ENCODE data around the gene MLH1. TPM values are rescaled to one million over a fixed set of nuclear protein-coding genes. Genes with fewer than 3 reads are reported as not detected.

Gene MLH1
- total RNA-seq, 4 donors from 2014 or later = 19.4 to 38.0 (median 27.8) TPM

- Histone ChIP-seq H3K4me1 (no peaks in the 10 kb centered on the region), H3K9me3 (no peaks in the 10 kb centered on the region), H3K36me3 (peaks cover 0 to 68% (median 23%) of the 10 kb centered on the region in 4 donors), H3K4me3 (no peak overlapping the region), H3K27me3 (no peaks in the 10 kb centered on the region), H3K27ac (no peak overlapping the region)
- DNase-seq = no peak
- intact Hi-C loops (cut with DNase I; ENCODE audit: low total_unique reads) (no loop called here), in situ Hi-C loops (cut with MboI; ENCODE audit: low pct_ligation_motif_present in 1 of 4, low pct_unique_long_range_greater_than_20kb in 1 of 4, low sequenced_read_pairs in 3 of 4) (no loop called here)
- TF ChIP-seq POLR2A (IDR thresholded peaks at IDR 0.05) (no peak), EP300 (IDR thresholded peaks at IDR 0.05; ENCODE audit: low read depth) (no peak), CTCF (IDR thresholded peaks at IDR 0.05) (no peak), POLR2AphosphoS5 (IDR thresholded peaks at IDR 0.05) (no peak)
- WGBS, 2 donors (ENCODE audit: low coverage in 1 of 2) = 97% methylated on average over 8 of the region's 8 CpGs; no CpG with 5 or more reads in 1 of the 2 donors
Measured at GRCh38 chr3:37016903-37017302, 23.6 kb downstream of the MLH1 start.

DNA sequence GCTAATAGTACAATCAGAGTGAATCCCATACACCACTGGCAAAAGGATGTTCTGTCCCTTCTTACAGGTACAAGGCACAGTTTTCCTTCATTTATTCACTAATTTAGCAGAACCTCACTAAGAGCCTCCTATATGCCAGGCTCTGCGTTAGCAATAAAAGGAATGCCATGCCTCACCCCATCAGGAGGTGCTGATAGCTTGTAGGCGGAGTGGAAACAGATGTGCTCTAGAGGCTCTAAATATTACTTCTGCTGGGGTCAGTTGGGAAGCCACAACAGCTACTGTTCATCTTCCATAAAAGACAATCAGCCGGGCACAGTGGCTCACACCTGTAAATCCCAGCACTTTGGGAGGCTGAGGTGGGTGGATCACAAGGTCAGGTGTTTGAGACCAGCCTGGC is 24.4 kb downstream of the MLH1 start:
- WGBS, 2 donors (ENCODE audit: low coverage in 1 of 2) = 100% methylated on average over 3 of the region's 3 CpGs; no CpG with 5 or more reads in 1 of the 2 donors
- no peak for DNase-seq

GRCh38 chr3:37024092-37024491 is 30.8 kb downstream of the MLH1 start:
- no peaks in the 10 kb centered on the region for H3K9me3 ChIP-seq
- no peak overlapping the region for H3K4me3 ChIP-seq
- H3K27me3 ChIP-seq = no peaks in the 10 kb centered on the region
- intact Hi-C loops (cut with DNase I; ENCODE audit: low total_unique reads) (no loop called here), in situ Hi-C loops (cut with MboI; ENCODE audit: low pct_ligation_motif_present in 1 of 4, low pct_unique_long_range_greater_than_20kb in 1 of 4, low sequenced_read_pairs in 3 of 4) (loop anchor here in 2 of 4 donors (10.0 kb wide), 1 partner anchor 191 kb away; no protein-coding TSS in a partner anchor)
- H3K27ac ChIP-seq = no peak overlapping the region
- 81 to 93% methylated on average over 2 of the region's 2 CpGs for WGBS, 2 donors (ENCODE audit: low coverage in 1 of 2)
- no peak for TF ChIP-seq POLR2A (IDR thresholded peaks at IDR 0.05)
- peak; percentile 22 to 48 (median 40) for TF ChIP-seq CTCF (IDR thresholded peaks at IDR 0.05)
- H3K4me1 ChIP-seq = no peaks in the 10 kb centered on the region
- no peak for DNase-seq
- peaks cover 0 to 44% (median 17%) of the 10 kb centered on the region in 4 donors for H3K36me3 ChIP-seq

More for the DNA sequence above, 24.4 kb downstream of the MLH1 start:
- peaks cover 0 to 61% (median 20%) of the 10 kb centered on the region in 4 donors for H3K36me3 ChIP-seq
- no peaks in the 10 kb centered on the region for H3K4me1 ChIP-seq
- H3K27me3 ChIP-seq = no peaks in the 10 kb centered on the region
- in situ Hi-C loops (cut with MboI; ENCODE audit: low pct_ligation_motif_present in 1 of 4, low pct_unique_long_range_greater_than_20kb in 1 of 4, low sequenced_read_pairs in 3 of 4) (no loop called here), intact Hi-C loops (cut with DNase I; ENCODE audit: low total_unique reads) (loop anchor here (2.0 kb wide), 1 partner anchor 49 kb away; no protein-coding TSS in a partner anchor)
- no peak overlapping the region for H3K4me3 ChIP-seq
- TF ChIP-seq EP300 (IDR thresholded peaks at IDR 0.05; ENCODE audit: low read depth) (no peak), POLR2AphosphoS5 (IDR thresholded peaks at IDR 0.05) (no peak), POLR2A (IDR thresholded peaks at IDR 0.05) (no peak), CTCF (IDR thresholded peaks at IDR 0.05) (no peak)
- H3K9me3 ChIP-seq = no peaks in the 10 kb centered on the region
- no peak overlapping the region for H3K27ac ChIP-seq

- intact Hi-C loops (cut with DNase I; ENCODE audit: low total_unique reads) = no loop called here
- TF ChIP-seq EP300 (IDR thresholded peaks at IDR 0.05; ENCODE audit: low read depth) = no peak
- no peak for TF ChIP-seq POLR2A (IDR thresholded peaks at IDR 0.05)
- no peak for TF ChIP-seq CTCF (IDR thresholded peaks at IDR 0.05)
- TF ChIP-seq POLR2AphosphoS5 (IDR thresholded peaks at IDR 0.05) = no peak
- DNase-seq = no peak
- H3K27ac ChIP-seq = no peak overlapping the region
- no peaks in the 10 kb centered on the region for H3K4me1 ChIP-seq
- H3K4me3 ChIP-seq = no peak overlapping the region
- peaks cover 0 to 36% (median 15%) of the 10 kb centered on the region in 4 donors for H3K36me3 ChIP-seq
- in situ Hi-C loops (cut with MboI; ENCODE audit: low pct_ligation_motif_present in 1 of 4, low pct_unique_long_range_greater_than_20kb in 1 of 4, low sequenced_read_pairs in 3 of 4) = loop anchor here (10.0 to 25.0 kb wide), 2 partner anchors 187 to 190 kb away; no protein-coding TSS in a partner anchor
- H3K9me3 ChIP-seq = no peaks in the 10 kb centered on the region
- 90 to 96% methylated on average over 3 of the region's 3 CpGs for WGBS, 2 donors (ENCODE audit: low coverage in 1 of 2)
- no peaks in the 10 kb centered on the region for H3K27me3 ChIP-seq
Measured at GRCh38 chr3:37024820-37025405, 31.6 kb downstream of the MLH1 start.

Data from transverse colon (tissue), 4 donors.